ENCODE results near the gene CCNL1.
A peak's percentile ranks its signal among the peaks of the same experiment; 100 is the strongest.
"Not testable (repeated sequence)": the region's sequence is repeated elsewhere in the genome, so short reads cannot be mapped to it uniquely, and the experiment has no call there.

CCNL1 gene

GRCh38 chr3:157109267-157110141, 50.4 kb downstream of the CCNL1 start:
- Histone ChIP-seq H4K20me1 (no peaks in the 10 kb centered on the region), H3K4me1 (peaks cover 0 to 5% (median 0%) of the 10 kb centered on the region in 10 experiments; a peak in 2 of 20 replicates), H3K9me3 (replicated peaks in 1 of 11) (no peaks in the 10 kb centered on the region), H3K9ac (no peak overlapping the region), H3K27me3 (no peaks in the 10 kb centered on the region), H3K36me3 (no peaks in the 10 kb centered on the region), H3K4me3 (no peak overlapping the region), H3K27ac (no peak overlapping the region), H3K4me2 (no peak overlapping the region)
- TF ChIP-seq Cebpa-rat (IDR thresholded peaks at IDR 0.05), result no peak

- Histone ChIP-seq H3K4me2 (no peak overlapping the region), H3K4me1 (peaks cover 0 to 5% (median 0%) of the 10 kb centered on the region in 10 experiments; a peak in 2 of 20 replicates), H3K27me3 (no peaks in the 10 kb centered on the region), H3K9ac (no peak overlapping the region), H3K9me3 (replicated peaks in 1 of 11) (no peaks in the 10 kb centered on the region), H3K27ac (no peak overlapping the region), H3K4me3 (no peak overlapping the region), H4K20me1 (no peaks in the 10 kb centered on the region), H3K36me3 (no peaks in the 10 kb centered on the region)
- no peak for TF ChIP-seq Cebpa-rat (IDR thresholded peaks at IDR 0.05)
Observed at GRCh38 chr3:157107644-157108133, 52.3 kb downstream of the CCNL1 start.

DNA sequence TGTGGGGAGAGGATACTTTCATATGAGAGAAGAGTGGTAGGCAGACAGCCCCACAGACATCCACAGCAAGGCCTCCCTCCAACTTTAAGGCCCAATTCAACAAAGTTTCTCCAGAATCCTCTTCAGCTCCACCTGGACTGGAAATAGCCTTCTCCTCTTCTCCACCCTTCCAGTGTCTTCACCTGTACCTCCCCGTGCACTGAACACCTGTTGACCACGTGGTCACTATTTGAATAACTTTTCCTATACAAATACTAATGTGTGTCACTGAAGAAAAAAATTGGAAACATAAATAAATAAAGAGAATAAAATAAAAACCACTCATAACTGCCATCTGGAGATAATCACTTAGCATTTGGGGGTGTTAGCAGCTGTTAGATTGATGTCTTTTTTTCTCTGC, 52.9 kb downstream of the CCNL1 start:
- Histone ChIP-seq H3K27me3 (no peaks in the 10 kb centered on the region), H3K9ac (no peak overlapping the region), H3K36me3 (no peaks in the 10 kb centered on the region), H3K27ac (no peak overlapping the region), H3K9me3 (replicated peaks in 1 of 11) (no peaks in the 10 kb centered on the region), H3K4me1 (peaks cover 0 to 5% (median 0%) of the 10 kb centered on the region in 10 experiments; a peak in 2 of 20 replicates), H3K4me2 (no peak overlapping the region), H4K20me1 (no peaks in the 10 kb centered on the region), H3K4me3 (no peak overlapping the region)
- no peak for TF ChIP-seq Cebpa-rat (IDR thresholded peaks at IDR 0.05)

DNA sequence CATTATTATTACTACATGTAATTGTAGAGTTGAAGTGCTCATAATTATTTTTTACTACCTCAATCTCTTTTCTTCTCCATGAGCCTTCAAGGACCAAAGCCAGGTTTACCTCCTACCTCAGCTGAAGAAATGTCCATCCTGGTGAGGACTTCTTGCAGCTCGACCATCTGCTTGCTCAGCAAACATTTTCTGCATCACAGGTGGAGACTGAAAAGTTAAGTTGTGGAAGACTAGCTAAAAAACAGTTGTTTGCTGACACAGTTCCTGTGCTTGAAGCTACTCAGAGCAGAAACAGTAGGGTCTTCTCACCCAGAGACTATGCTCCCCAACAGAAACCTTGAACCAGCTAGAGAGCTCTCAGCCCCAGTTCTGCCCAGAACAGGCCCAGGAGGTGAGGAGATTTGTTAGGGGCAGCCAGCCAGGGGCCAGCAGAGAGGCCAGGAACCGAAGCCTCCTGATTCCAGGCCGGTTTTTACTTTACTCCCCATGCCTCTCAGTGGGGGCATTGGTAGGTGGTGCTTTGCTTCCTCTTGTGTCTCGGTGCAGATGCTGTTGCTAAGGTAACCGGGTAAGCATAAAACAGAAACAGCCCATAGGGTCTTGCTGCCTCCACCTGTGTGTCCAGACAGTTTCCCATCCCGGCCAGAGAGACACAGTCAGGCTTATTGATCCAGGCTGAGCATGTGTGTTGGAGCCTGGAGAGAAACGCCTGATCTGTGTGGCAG, 54.9 kb downstream of the CCNL1 start:
- no peaks in the 10 kb centered on the region for H3K36me3 ChIP-seq
- peaks cover 0 to 5% (median 0%) of the 10 kb centered on the region in 10 experiments; a peak in 2 of 20 replicates for H3K4me1 ChIP-seq
- no peak overlapping the region for H3K4me3 ChIP-seq
- no peak overlapping the region for H3K27ac ChIP-seq
- TF ChIP-seq Cebpa-rat (IDR thresholded peaks at IDR 0.05), result no peak
- H3K9ac ChIP-seq, result no peak overlapping the region
- H4K20me1 ChIP-seq, result no peaks in the 10 kb centered on the region
- no peaks in the 10 kb centered on the region for H3K27me3 ChIP-seq
- no peaks in the 10 kb centered on the region for H3K9me3 ChIP-seq (replicated peaks in 1 of 11)
- peak overlapping the region in 1 of 11 experiments; percentile 14; a peak in 1 of 22 replicates for H3K4me2 ChIP-seq

DNA sequence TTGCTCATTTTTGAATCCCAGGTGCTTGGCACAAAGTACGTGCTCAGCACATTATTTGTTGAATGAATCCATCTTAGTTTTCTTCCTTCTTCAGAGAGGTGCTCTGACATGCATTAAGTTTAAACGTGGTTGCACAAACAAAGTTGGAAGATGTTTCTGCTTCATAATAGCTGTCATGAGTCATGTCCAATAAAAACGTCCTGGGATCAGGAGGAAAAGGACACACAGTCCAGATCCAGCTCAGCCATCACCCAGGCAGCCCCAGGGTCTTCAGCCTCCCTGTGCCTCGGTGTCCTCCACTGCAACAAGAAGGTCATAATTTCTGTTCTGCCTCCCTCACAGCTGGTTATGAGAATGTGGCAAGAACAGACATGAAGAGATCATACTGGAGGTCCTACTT, 55.4 kb downstream of the CCNL1 start:
- Histone ChIP-seq H3K4me2 (no peak overlapping the region), H3K4me1 (peaks cover 0 to 5% (median 0%) of the 10 kb centered on the region in 10 experiments; a peak in 2 of 20 replicates), H3K36me3 (no peaks in the 10 kb centered on the region), H3K4me3 (no peak overlapping the region), H4K20me1 (no peaks in the 10 kb centered on the region), H3K27me3 (no peaks in the 10 kb centered on the region), H3K9me3 (replicated peaks in 1 of 11) (no peaks in the 10 kb centered on the region), H3K27ac (no peak overlapping the region), H3K9ac (no peak overlapping the region)
- no peak for TF ChIP-seq Cebpa-rat (IDR thresholded peaks at IDR 0.05)

DNA sequence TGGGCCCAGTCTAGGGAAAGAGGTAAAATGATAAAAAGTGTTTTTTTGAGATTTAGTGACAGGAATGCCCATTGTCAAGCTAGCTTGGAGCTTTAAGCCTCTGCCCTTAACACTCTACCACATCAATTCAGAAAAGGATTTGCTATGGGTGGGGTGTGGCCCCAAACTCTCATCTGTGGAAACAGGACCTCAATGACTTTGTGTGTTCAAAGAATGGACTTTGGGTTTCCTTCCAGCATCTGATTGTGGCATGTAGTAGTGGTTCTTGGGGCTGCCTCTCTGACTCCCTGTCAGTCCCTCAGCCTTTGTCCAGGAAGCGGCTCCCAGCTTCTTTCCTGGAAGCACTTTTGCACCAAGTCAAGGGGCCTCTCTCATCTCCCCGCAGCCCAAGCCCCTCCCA, 56.1 kb downstream of the CCNL1 start:
- no peak overlapping the region for H3K27ac ChIP-seq
- H3K4me3 ChIP-seq, result no peak overlapping the region
- H4K20me1 ChIP-seq, result no peaks in the 10 kb centered on the region
- no peak for TF ChIP-seq Cebpa-rat (IDR thresholded peaks at IDR 0.05)
- no peaks in the 10 kb centered on the region for H3K27me3 ChIP-seq
- H3K36me3 ChIP-seq, result no peaks in the 10 kb centered on the region
- H3K4me2 ChIP-seq, result no peak overlapping the region
- peaks cover 0 to 5% (median 0%) of the 10 kb centered on the region in 10 experiments; a peak in 2 of 20 replicates for H3K4me1 ChIP-seq
- no peak overlapping the region for H3K9ac ChIP-seq
- no peaks in the 10 kb centered on the region for H3K9me3 ChIP-seq (replicated peaks in 1 of 11)

DNA sequence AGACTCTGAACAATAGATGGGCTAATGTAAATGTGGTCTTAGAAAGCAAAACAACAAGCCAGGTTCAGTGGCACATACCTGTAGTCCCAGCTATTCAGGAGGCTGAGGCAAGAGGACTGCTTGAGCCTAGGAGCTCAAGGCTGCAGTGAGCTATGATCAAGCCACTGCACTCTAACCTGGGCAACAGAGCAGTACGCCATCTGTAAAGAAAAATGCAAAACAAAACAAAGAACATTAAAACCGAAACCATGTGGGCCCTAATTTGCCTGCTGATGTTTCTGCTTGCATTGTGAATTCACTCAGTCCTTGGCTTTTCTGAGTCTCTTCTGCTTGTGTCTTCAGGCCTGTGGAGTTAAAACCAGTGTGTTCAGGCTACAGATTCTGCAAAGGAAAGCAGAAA, 56.7 kb downstream of the CCNL1 start:
- H3K4me3 ChIP-seq, result no peak overlapping the region
- peaks cover 0 to 5% (median 0%) of the 10 kb centered on the region in 10 experiments; a peak in 2 of 20 replicates for H3K4me1 ChIP-seq
- no peak overlapping the region for H3K27ac ChIP-seq
- H3K4me2 ChIP-seq, result no peak overlapping the region
- no peaks in the 10 kb centered on the region for H3K27me3 ChIP-seq
- H4K20me1 ChIP-seq, result no peaks in the 10 kb centered on the region
- TF ChIP-seq Cebpa-rat (IDR thresholded peaks at IDR 0.05), result no peak
- no peak overlapping the region for H3K9ac ChIP-seq
- H3K9me3 ChIP-seq (replicated peaks in 1 of 11), result no peaks in the 10 kb centered on the region
- no peaks in the 10 kb centered on the region for H3K36me3 ChIP-seq

- H4K20me1 ChIP-seq; H3K36me3 ChIP-seq; H3K9ac ChIP-seq; H3K27me3 ChIP-seq; H3K9me3 ChIP-seq (replicated peaks in 1 of 11); H3K4me3 ChIP-seq; H3K27ac ChIP-seq; H3K4me1 ChIP-seq; H3K4me2 ChIP-seq: not testable (repeated sequence)
Observed at GRCh38 chr3:157102595-157102994, 57.4 kb downstream of the CCNL1 start.

GRCh38 chr3:157102098-157102497, 57.8 kb downstream of the CCNL1 start:
- no peak overlapping the region for H3K4me2 ChIP-seq
- H3K27ac ChIP-seq, result no peak overlapping the region
- H3K4me1 ChIP-seq, result peaks cover 0 to 5% (median 0%) of the 10 kb centered on the region in 10 experiments; a peak in 2 of 20 replicates
- H3K36me3 ChIP-seq, result no peaks in the 10 kb centered on the region
- no peaks in the 10 kb centered on the region for H3K27me3 ChIP-seq
- no peaks in the 10 kb centered on the region for H3K9me3 ChIP-seq (replicated peaks in 1 of 11)
- no peak overlapping the region for H3K4me3 ChIP-seq
- no peak for TF ChIP-seq Cebpa-rat (IDR thresholded peaks at IDR 0.05)
- no peaks in the 10 kb centered on the region for H4K20me1 ChIP-seq
- no peak overlapping the region for H3K9ac ChIP-seq
